ENCODE data around the gene TMEM117. TPM values are rescaled to one million over a fixed set of nuclear protein-coding genes. Genes with fewer than 3 reads are reported as not detected.

The TMEM117 gene
- total RNA-seq, 6 experiments from 2014 or later: 2.4 to 15.3 (median 3.1) TPM

DNA sequence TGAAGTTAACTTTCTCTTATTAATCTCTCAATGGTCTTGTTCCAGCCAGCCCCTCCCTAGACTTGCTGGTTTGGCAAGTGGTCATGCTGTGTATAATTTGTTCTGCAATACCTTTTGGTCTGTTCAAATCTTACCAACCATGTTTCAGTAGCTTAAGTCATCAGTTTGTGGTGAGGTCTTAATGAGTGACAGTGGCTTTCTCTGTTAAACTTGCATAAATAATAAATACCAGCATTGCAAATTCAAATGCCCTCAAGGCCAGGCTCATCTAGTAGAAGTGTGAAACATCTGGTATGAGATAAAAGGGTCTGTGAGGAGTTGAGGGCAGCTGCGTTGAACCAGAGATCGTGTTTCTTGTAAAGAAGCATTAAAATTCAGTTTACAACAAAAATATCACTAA lies 319.5 kb downstream of the TMEM117 start:
- no peak for DNase-seq
- no peaks in the 10 kb centered on the region for H3K9me3 ChIP-seq
- no peaks in the 10 kb centered on the region for H3K27me3 ChIP-seq
- ATAC-seq: no peak
- intact Hi-C loops (cut with DNase I): no loop called here
- no peak overlapping the region for H3K27ac ChIP-seq
- H3K4me3 ChIP-seq: no peak overlapping the region
- peaks cover 0 to 9% (median 5%) of the 10 kb centered on the region in 4 donors for H3K4me1 ChIP-seq
- no peaks in the 10 kb centered on the region for H3K36me3 ChIP-seq
- 80% methylated on average over 2 of the region's 2 CpGs for WGBS (ENCODE audit: insufficient coverage, low coverage, low lambda C conversion rate, missing lambda C conversion rate)
- TF ChIP-seq, protein P1, sequence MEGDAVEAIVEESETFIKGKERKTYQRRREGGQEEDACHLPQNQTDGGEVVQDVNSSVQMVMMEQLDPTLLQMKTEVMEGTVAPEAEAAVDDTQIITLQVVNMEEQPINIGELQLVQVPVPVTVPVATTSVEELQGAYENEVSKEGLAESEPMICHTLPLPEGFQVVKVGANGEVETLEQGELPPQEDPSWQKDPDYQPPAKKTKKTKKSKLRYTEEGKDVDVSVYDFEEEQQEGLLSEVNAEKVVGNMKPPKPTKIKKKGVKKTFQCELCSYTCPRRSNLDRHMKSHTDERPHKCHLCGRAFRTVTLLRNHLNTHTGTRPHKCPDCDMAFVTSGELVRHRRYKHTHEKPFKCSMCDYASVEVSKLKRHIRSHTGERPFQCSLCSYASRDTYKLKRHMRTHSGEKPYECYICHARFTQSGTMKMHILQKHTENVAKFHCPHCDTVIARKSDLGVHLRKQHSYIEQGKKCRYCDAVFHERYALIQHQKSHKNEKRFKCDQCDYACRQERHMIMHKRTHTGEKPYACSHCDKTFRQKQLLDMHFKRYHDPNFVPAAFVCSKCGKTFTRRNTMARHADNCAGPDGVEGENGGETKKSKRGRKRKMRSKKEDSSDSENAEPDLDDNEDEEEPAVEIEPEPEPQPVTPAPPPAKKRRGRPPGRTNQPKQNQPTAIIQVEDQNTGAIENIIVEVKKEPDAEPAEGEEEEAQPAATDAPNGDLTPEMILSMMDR (IDR thresholded peaks at IDR 0.05): no peak
- no peak for TF ChIP-seq POLR2A (IDR thresholded peaks at IDR 0.05)

GRCh38 chr12:44157359-44157758 lies 321.5 kb downstream of the TMEM117 start:
- Histone ChIP-seq H3K36me3 (no peaks in the 10 kb centered on the region), H3K27ac (no peak overlapping the region), H3K4me1 (peaks cover 0 to 9% (median 5%) of the 10 kb centered on the region in 4 donors), H3K4me3 (no peak overlapping the region), H3K27me3 (no peaks in the 10 kb centered on the region), H3K9me3 (no peaks in the 10 kb centered on the region)
- intact Hi-C loops (cut with DNase I): no loop called here
- DNase-seq: no peak
- 53% methylated on average over 2 of the region's 2 CpGs for WGBS (ENCODE audit: insufficient coverage, low coverage, low lambda C conversion rate, missing lambda C conversion rate)
- ATAC-seq: no peak
- TF ChIP-seq POLR2A (IDR thresholded peaks at IDR 0.05): no peak
- TF ChIP-seq, protein P1 (IDR thresholded peaks at IDR 0.05): no peak

- 46% methylated on average over 2 of the region's 2 CpGs for WGBS (ENCODE audit: insufficient coverage, low coverage, low lambda C conversion rate, missing lambda C conversion rate)
Observed at GRCh38 chr12:44158746-44159145, 322.9 kb downstream of the TMEM117 start.

GRCh38 chr12:44159216-44159615 lies 323.3 kb downstream of the TMEM117 start:
- DNase-seq (no peak), ATAC-seq (peak; percentile 80 to 87 (median 82))
- Histone ChIP-seq H3K27ac (no peak overlapping the region), H3K9me3 (no peaks in the 10 kb centered on the region), H3K36me3 (no peaks in the 10 kb centered on the region), H3K4me1 (peaks cover 0 to 9% (median 5%) of the 10 kb centered on the region in 4 donors), H3K4me3 (no peak overlapping the region), H3K27me3 (no peaks in the 10 kb centered on the region)
- intact Hi-C loops (cut with DNase I): no loop called here
- no peak for TF ChIP-seq POLR2A (IDR thresholded peaks at IDR 0.05)
- TF ChIP-seq, protein P1 (IDR thresholded peaks at IDR 0.05): no peak

More at GRCh38 chr12:44158746-44159145, 322.9 kb downstream of the TMEM117 start:
- H3K4me1 ChIP-seq: peaks cover 0 to 9% (median 5%) of the 10 kb centered on the region in 4 donors
- intact Hi-C loops (cut with DNase I): no loop called here
- H3K27ac ChIP-seq: no peak overlapping the region
- ATAC-seq: peak; percentile 33 to 55 (median 50)
- H3K4me3 ChIP-seq: no peak overlapping the region
- TF ChIP-seq POLR2A (IDR thresholded peaks at IDR 0.05): no peak
- TF ChIP-seq, protein P1 (IDR thresholded peaks at IDR 0.05): no peak
- no peaks in the 10 kb centered on the region for H3K9me3 ChIP-seq
- H3K36me3 ChIP-seq: no peaks in the 10 kb centered on the region
- DNase-seq: no peak
- H3K27me3 ChIP-seq: no peaks in the 10 kb centered on the region

DNA sequence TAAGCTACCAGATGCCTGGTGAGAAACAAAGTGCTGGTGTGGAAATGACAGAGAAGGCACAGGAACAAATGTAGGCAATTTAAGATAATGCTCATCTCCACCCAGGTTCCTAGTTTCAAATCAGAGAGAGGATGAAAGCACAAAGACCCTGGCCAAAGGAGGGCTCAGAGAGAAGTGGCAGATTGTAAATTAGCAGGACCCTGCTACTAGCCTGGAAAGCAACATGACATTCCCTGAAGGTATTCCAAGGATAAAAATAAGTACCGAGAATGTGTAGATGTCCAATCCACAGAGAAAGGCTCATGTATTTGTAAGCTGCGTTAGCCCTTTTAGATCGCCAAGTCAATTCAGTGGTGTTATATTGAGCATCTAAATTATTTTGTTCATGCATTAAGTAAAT lies 324.0 kb downstream of the TMEM117 start:
- 100% methylated on average over 3 of the region's 3 CpGs for WGBS (ENCODE audit: insufficient coverage, low coverage, low lambda C conversion rate, missing lambda C conversion rate)

More for the DNA sequence above, 324.0 kb downstream of the TMEM117 start:
- H3K36me3 ChIP-seq: no peaks in the 10 kb centered on the region
- H3K27me3 ChIP-seq: no peaks in the 10 kb centered on the region
- no peak for TF ChIP-seq POLR2A (IDR thresholded peaks at IDR 0.05)
- TF ChIP-seq, protein P1 (IDR thresholded peaks at IDR 0.05): no peak
- H3K4me1 ChIP-seq: peaks cover 0 to 9% (median 5%) of the 10 kb centered on the region in 4 donors
- ATAC-seq (no peak), DNase-seq (no peak)
- H3K27ac ChIP-seq: no peak overlapping the region
- no peaks in the 10 kb centered on the region for H3K9me3 ChIP-seq
- intact Hi-C loops (cut with DNase I): no loop called here
- H3K4me3 ChIP-seq: no peak overlapping the region
